Omental fat pad (tissue), 4 donors: ENCODE data around the gene ZNF683. TPM values are rescaled to one million over a fixed set of nuclear protein-coding genes. Genes with fewer than 3 reads are reported as not detected.

Source experiments
- ATAC-seq: fragments of 150-250 bp; one replicate; pipeline ENCODE4 v1.9.1; 2016; ENCODE audit warnings: mild to moderate bottlenecking, moderate library complexity; ENCODE audit not compliant: low FRiP score
- DNase-seq: peaks from one replicate; pipeline ENCODE4 v3.0.0-alpha.2; 2019; ENCODE audit warnings: low spot score
- total RNA-seq, 4 donors: library from RNA; depleted of rRNA; stranded (reverse); fragments of >200 nt; gene quantifications; one replicate each; pipeline ENCODE4 v1.1.0, GENCODE V29; 2016
- TF ChIP-seq, protein P1 (sequence below), 3 donors: fragments of 450-650 bp; IDR thresholded peaks; one replicate each; pipeline ENCODE4 v1.5.1; 2016 to 2017; ENCODE audit warnings: antibody characterized with exemption in 3 of 3, mild to moderate bottlenecking in 3 of 3, moderate library complexity in 2 of 3

ZNF683 gene
- total RNA-seq, 4 donors from 2014 or later, result not detected

DNA sequence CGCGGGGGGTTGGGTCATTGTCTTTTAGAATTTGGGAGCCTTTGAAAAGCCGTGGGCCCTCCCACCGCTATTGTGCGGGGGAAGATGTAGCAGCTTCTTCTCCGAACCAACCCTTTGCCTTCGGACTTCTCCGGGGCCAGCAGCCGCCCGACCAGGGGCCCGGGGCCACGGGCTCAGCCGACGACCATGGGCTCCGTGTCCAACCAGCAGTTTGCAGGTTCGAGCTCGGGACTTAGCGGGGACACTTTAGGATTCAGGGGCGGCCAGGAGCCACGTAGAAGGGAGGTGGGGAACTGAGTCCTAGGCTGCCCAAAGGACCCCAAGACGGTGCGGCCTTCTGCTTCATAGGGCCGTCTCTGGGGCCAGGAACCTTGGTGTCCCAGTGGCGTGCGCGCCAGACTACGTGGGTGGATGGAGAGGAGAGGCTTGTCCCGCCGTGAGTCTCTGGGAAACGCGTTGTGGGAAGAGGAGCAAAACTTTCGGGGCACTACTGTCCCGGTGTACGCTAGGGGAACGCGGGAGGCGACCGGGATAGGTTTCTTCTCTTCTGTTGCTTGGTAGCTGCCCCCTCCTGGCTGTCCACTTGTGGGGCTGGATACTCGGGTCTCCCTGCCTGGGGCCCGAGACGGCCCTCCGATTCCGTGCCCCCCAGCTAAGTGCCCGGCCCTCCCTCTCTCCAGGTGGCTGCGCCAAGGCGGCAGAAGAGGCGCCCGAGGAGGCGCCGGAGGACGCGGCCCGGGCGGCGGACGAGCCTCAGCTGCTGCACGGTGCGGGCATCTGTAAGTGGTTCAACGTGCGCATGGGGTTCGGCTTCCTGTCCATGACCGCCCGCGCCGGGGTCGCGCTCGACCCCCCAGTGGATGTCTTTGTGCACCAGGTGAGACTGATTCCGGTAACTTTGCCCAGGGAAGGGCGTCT, 38.4 kb upstream of the ZNF683 start, which contains the start of gene LIN28A:
Gene LIN28A (plus strand): TSS at position 112 of the 918 bp plus-strand sequence. CDS start 75 bp downstream, at position 187.
- ATAC-seq (no peak), DNase-seq (no peak)
- TF ChIP-seq, protein P1, sequence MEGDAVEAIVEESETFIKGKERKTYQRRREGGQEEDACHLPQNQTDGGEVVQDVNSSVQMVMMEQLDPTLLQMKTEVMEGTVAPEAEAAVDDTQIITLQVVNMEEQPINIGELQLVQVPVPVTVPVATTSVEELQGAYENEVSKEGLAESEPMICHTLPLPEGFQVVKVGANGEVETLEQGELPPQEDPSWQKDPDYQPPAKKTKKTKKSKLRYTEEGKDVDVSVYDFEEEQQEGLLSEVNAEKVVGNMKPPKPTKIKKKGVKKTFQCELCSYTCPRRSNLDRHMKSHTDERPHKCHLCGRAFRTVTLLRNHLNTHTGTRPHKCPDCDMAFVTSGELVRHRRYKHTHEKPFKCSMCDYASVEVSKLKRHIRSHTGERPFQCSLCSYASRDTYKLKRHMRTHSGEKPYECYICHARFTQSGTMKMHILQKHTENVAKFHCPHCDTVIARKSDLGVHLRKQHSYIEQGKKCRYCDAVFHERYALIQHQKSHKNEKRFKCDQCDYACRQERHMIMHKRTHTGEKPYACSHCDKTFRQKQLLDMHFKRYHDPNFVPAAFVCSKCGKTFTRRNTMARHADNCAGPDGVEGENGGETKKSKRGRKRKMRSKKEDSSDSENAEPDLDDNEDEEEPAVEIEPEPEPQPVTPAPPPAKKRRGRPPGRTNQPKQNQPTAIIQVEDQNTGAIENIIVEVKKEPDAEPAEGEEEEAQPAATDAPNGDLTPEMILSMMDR (IDR thresholded peaks at IDR 0.05), result no peak

DNA sequence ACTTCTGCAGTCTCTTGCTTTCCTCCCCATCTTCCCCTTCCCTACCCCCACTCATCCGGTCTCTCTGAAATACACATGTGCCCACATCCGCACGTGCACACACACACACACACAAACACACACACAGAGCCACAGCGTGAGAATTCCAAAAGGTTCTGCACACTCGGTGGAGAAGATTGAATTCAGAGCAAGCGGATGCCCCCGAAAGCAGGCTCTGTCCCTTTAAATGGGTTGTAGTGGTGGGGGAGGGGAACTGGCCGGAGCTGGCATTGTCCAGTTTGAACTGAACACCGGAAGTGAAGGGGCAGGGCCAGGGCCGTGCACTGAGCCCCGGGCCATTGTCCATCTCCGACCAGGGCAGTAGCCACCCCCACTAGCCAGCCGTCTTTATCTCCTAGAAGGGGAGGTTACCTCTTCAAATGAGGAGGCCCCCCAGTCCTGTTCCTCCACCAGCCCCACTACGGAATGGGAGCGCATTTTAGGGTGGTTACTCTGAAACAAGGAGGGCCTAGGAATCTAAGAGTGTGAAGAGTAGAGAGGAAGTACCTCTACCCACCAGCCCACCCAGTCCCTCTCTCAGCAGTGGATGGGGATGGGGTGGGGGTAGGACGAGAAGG, 36.7 kb upstream of the ZNF683 start:
- DNase-seq, result no peak
- ATAC-seq, result no peak
- TF ChIP-seq, protein P1 (IDR thresholded peaks at IDR 0.05), result no peak

- TF ChIP-seq, protein P1 (IDR thresholded peaks at IDR 0.05), result no peak
- peak; percentile 64 for DNase-seq
- peak; percentile 75 for ATAC-seq
These were observed 36.1 kb upstream of the ZNF683 start for GRCh38 chr1:26408604-26409003.

GRCh38 chr1:26405281-26405915, 32.8 kb upstream of the ZNF683 start:
- ATAC-seq (no peak), DNase-seq (no peak)
- TF ChIP-seq, protein P1 (IDR thresholded peaks at IDR 0.05), result no peak

GRCh38 chr1:26404641-26405040, 32.1 kb upstream of the ZNF683 start:
- ATAC-seq (no peak), DNase-seq (no peak)
- TF ChIP-seq, protein P1 (IDR thresholded peaks at IDR 0.05), result no peak

- ATAC-seq (no peak), DNase-seq (no peak)
- TF ChIP-seq, protein P1 (IDR thresholded peaks at IDR 0.05), result no peak
These were observed 31.1 kb upstream of the ZNF683 start for GRCh38 chr1:26403656-26404055.
